ENCODE measurements around the gene AP1S1. TPM values are rescaled to one million over a fixed set of nuclear protein-coding genes. Genes with fewer than 3 reads are reported as not detected.

AP1S1 gene
- total RNA-seq, 1 donor from 2014 or later = 181 TPM

- peaks cover 28% of the 10 kb centered on the region for H3K4me1 Mint-ChIP-seq (ENCODE audit: low read depth, unreplicated experiment)
- H2AFZ ChIP-seq (ENCODE audit: low read depth, low read length) = peak overlapping the region; percentile 58
Measured at GRCh38 chr7:101172854-101173751, 18.8 kb downstream of the AP1S1 start.

GRCh38 chr7:101173752-101174244, 19.5 kb downstream of the AP1S1 start:
- Mint-ChIP-seq H3K27ac (ENCODE audit: unreplicated experiment) (no peak overlapping the region), H3K4me3 (ENCODE audit: unreplicated experiment) (no peak overlapping the region), H3K27me3 (ENCODE audit: low read depth, unreplicated experiment) (peaks cover 73% of the 10 kb centered on the region), H3K4me1 (ENCODE audit: low read depth, unreplicated experiment) (peaks cover 23% of the 10 kb centered on the region), H3K36me3 (ENCODE audit: low read depth, unreplicated experiment) (no peaks in the 10 kb centered on the region), H3K9me3 (ENCODE audit: unreplicated experiment) (peaks cover 11% of the 10 kb centered on the region)
- DNase-seq (ENCODE audit: low read depth) (no peak), FAIRE-seq (no peak)
- Histone ChIP-seq H3K36me3 (ENCODE audit: insufficient read depth, low read length) (no peaks in the 10 kb centered on the region), H3K79me2 (ENCODE audit: insufficient read depth, low read length) (no peaks in the 10 kb centered on the region), H3K9ac (ENCODE audit: low read length) (no peak overlapping the region), H3K27ac (ENCODE audit: low read depth, low read length) (no peak overlapping the region), H3K4me3 (ENCODE audit: insufficient read depth, low read depth, low read length) (no peak overlapping the region), H3K9me3 (ENCODE audit: insufficient read depth, low read depth, low read length) (peaks cover 6% of the 10 kb centered on the region), H3K27me3 (ENCODE audit: insufficient read depth, low read length) (peaks cover 79% of the 10 kb centered on the region), H3K4me1 (ENCODE audit: insufficient read depth, low read length) (peaks cover 34% of the 10 kb centered on the region), H2AFZ (ENCODE audit: low read depth, low read length) (no peak overlapping the region), H4K20me1 (ENCODE audit: insufficient read depth, low read length) (peaks cover 10% of the 10 kb centered on the region), H3K4me2 (ENCODE audit: low read length) (peak overlapping the region; percentile 75)
- no peak for TF ChIP-seq EZH2 (IDR thresholded peaks at IDR 0.05; ENCODE audit: insufficient read depth, low read length)
- TF ChIP-seq, protein P1, sequence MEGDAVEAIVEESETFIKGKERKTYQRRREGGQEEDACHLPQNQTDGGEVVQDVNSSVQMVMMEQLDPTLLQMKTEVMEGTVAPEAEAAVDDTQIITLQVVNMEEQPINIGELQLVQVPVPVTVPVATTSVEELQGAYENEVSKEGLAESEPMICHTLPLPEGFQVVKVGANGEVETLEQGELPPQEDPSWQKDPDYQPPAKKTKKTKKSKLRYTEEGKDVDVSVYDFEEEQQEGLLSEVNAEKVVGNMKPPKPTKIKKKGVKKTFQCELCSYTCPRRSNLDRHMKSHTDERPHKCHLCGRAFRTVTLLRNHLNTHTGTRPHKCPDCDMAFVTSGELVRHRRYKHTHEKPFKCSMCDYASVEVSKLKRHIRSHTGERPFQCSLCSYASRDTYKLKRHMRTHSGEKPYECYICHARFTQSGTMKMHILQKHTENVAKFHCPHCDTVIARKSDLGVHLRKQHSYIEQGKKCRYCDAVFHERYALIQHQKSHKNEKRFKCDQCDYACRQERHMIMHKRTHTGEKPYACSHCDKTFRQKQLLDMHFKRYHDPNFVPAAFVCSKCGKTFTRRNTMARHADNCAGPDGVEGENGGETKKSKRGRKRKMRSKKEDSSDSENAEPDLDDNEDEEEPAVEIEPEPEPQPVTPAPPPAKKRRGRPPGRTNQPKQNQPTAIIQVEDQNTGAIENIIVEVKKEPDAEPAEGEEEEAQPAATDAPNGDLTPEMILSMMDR (IDR thresholded peaks at IDR 0.05; ENCODE audit: insufficient read depth, low read depth, low read length) = no peak

More at GRCh38 chr7:101172854-101173751, 18.8 kb downstream of the AP1S1 start:
- Histone ChIP-seq H3K79me2 (ENCODE audit: insufficient read depth, low read length) (no peaks in the 10 kb centered on the region), H3K27ac (ENCODE audit: low read depth, low read length) (no peak overlapping the region), H3K9me3 (ENCODE audit: insufficient read depth, low read depth, low read length) (peaks cover 6% of the 10 kb centered on the region), H3K27me3 (ENCODE audit: insufficient read depth, low read length) (peaks cover 75% of the 10 kb centered on the region), H4K20me1 (ENCODE audit: insufficient read depth, low read length) (peaks cover 10% of the 10 kb centered on the region), H3K4me3 (ENCODE audit: insufficient read depth, low read depth, low read length) (no peak overlapping the region), H3K9ac (ENCODE audit: low read length) (no peak overlapping the region), H3K4me2 (ENCODE audit: low read length) (peak overlapping the region; percentile 75), H3K4me1 (ENCODE audit: insufficient read depth, low read length) (peaks cover 40% of the 10 kb centered on the region), H3K36me3 (ENCODE audit: insufficient read depth, low read length) (no peaks in the 10 kb centered on the region)
- TF ChIP-seq, protein P1 (IDR thresholded peaks at IDR 0.05; ENCODE audit: insufficient read depth, low read depth, low read length) = no peak
- TF ChIP-seq EZH2 (IDR thresholded peaks at IDR 0.05; ENCODE audit: insufficient read depth, low read length) = no peak
- H3K36me3 Mint-ChIP-seq (ENCODE audit: low read depth, unreplicated experiment) = no peaks in the 10 kb centered on the region
- no peak overlapping the region for H3K4me3 Mint-ChIP-seq (ENCODE audit: unreplicated experiment)
- H3K9me3 Mint-ChIP-seq (ENCODE audit: unreplicated experiment) = peaks cover 11% of the 10 kb centered on the region
- DNase-seq (ENCODE audit: low read depth) (no peak), FAIRE-seq (no peak)
- no peak overlapping the region for H3K27ac Mint-ChIP-seq (ENCODE audit: unreplicated experiment)
- peaks cover 69% of the 10 kb centered on the region for H3K27me3 Mint-ChIP-seq (ENCODE audit: low read depth, unreplicated experiment)
